ENCODE results near the gene ABCG8. TPM values are rescaled to one million over a fixed set of nuclear protein-coding genes. Genes with fewer than 3 reads are reported as not detected.

Gene ABCG8
- total RNA-seq, 4 donors from 2014 or later: not detected

GRCh38 chr2:43837033-43837432 lies 1.7 kb upstream of the ABCG8 start:
- H3K4me1 ChIP-seq: peaks cover 6% of the 10 kb centered on the region
- no peaks in the 10 kb centered on the region for H3K36me3 ChIP-seq
- no peaks in the 10 kb centered on the region for H3K9me3 ChIP-seq
- H3K27ac ChIP-seq: no peak overlapping the region
- TF ChIP-seq EP300 (IDR thresholded peaks at IDR 0.05) (no peak), POLR2A (IDR thresholded peaks at IDR 0.05) (no peak), POLR2AphosphoS5 (IDR thresholded peaks at IDR 0.05) (no peak)
- TF ChIP-seq, protein P1, sequence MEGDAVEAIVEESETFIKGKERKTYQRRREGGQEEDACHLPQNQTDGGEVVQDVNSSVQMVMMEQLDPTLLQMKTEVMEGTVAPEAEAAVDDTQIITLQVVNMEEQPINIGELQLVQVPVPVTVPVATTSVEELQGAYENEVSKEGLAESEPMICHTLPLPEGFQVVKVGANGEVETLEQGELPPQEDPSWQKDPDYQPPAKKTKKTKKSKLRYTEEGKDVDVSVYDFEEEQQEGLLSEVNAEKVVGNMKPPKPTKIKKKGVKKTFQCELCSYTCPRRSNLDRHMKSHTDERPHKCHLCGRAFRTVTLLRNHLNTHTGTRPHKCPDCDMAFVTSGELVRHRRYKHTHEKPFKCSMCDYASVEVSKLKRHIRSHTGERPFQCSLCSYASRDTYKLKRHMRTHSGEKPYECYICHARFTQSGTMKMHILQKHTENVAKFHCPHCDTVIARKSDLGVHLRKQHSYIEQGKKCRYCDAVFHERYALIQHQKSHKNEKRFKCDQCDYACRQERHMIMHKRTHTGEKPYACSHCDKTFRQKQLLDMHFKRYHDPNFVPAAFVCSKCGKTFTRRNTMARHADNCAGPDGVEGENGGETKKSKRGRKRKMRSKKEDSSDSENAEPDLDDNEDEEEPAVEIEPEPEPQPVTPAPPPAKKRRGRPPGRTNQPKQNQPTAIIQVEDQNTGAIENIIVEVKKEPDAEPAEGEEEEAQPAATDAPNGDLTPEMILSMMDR (IDR thresholded peaks at IDR 0.05): no peak
- peaks cover 9% of the 10 kb centered on the region for H3K27me3 ChIP-seq
- DNase-seq (ENCODE audit: low spot score in 2 of 2): no peak
- no peak overlapping the region for H3K4me3 ChIP-seq
- WGBS: 74% methylated on average over 4 of the region's 4 CpGs

- H3K4me3 ChIP-seq: no peak overlapping the region
- no peak overlapping the region for H3K27ac ChIP-seq
- no peak for DNase-seq (ENCODE audit: low spot score in 2 of 2)
- TF ChIP-seq, protein P1 (IDR thresholded peaks at IDR 0.05): no peak
- no peak for TF ChIP-seq EP300 (IDR thresholded peaks at IDR 0.05)
- TF ChIP-seq POLR2AphosphoS5 (IDR thresholded peaks at IDR 0.05): no peak
- no peak for TF ChIP-seq POLR2A (IDR thresholded peaks at IDR 0.05)
- no peaks in the 10 kb centered on the region for H3K36me3 ChIP-seq
- H3K4me1 ChIP-seq: no peaks in the 10 kb centered on the region
- H3K9me3 ChIP-seq: no peaks in the 10 kb centered on the region
- no peaks in the 10 kb centered on the region for H3K27me3 ChIP-seq
- 93% methylated on average over 15 of the region's 21 CpGs for WGBS
Observed at GRCh38 chr2:43837831-43838559, 776 bp upstream of the ABCG8 start.

DNA sequence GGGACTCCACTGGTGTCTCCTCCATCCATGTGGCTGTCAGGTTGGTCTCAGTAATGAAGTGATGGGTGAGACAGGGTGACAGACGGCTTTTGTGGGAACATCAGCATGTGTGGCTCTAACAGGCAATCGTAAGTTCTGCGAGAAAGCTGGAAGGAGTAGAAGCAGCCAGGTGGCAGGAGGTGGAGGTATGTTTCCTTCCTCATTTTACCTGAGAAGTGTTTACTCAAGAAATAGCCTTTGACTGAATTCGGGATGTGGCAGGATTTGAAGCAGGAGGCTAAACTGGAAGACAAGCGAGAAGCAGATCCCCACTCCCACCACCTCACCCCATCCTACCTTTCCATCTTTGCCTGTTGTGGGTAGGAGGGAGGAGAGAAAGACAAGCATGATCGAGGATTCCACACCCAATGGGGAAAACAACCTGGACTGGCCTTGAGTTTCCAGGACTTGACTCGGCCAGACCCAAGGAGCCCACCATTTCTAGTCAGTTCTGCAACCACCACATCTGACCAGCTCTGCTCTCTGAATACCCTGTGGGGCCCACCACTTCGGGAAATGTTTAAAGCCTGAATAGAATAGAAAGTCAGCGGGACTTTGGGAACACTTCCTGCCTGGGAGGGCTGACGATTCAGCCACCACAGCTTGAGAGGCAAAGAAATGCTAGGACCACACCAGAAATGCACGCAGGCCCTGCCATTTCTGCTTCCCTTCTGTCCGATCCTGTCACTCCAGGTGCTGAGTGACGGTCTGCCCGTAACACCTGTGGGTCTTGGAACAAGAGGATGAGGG lies 1.2 kb downstream of the ABCG8 start:
- Histone ChIP-seq H3K9me3 (no peaks in the 10 kb centered on the region), H3K36me3 (no peaks in the 10 kb centered on the region), H3K4me1 (no peaks in the 10 kb centered on the region), H3K4me3 (no peak overlapping the region), H3K27me3 (no peaks in the 10 kb centered on the region), H3K27ac (no peak overlapping the region)
- TF ChIP-seq POLR2A (IDR thresholded peaks at IDR 0.05) (no peak), EP300 (IDR thresholded peaks at IDR 0.05) (no peak), POLR2AphosphoS5 (IDR thresholded peaks at IDR 0.05) (no peak)
- TF ChIP-seq, protein P1 (IDR thresholded peaks at IDR 0.05): no peak
- WGBS: 85% methylated on average over 14 of the region's 14 CpGs
- DNase-seq (ENCODE audit: low spot score in 2 of 2): no peak

- no peak for DNase-seq (ENCODE audit: low spot score in 2 of 2)
- Histone ChIP-seq H3K27me3 (no peaks in the 10 kb centered on the region), H3K36me3 (no peaks in the 10 kb centered on the region), H3K4me3 (no peak overlapping the region), H3K4me1 (no peaks in the 10 kb centered on the region), H3K9me3 (no peaks in the 10 kb centered on the region), H3K27ac (no peak overlapping the region)
- WGBS: 20% methylated on average over 5 of the region's 5 CpGs
- TF ChIP-seq POLR2AphosphoS5 (IDR thresholded peaks at IDR 0.05) (no peak), POLR2A (IDR thresholded peaks at IDR 0.05) (no peak), EP300 (IDR thresholded peaks at IDR 0.05) (no peak)
- TF ChIP-seq, protein P1 (IDR thresholded peaks at IDR 0.05): no peak
Observed at GRCh38 chr2:43840965-43841364, 2.2 kb downstream of the ABCG8 start.

All from suprapubic skin (tissue), 4 donors.